HCT116 (cell line): ENCODE results near the gene CLASP1. TPM values are rescaled to one million over a fixed set of nuclear protein-coding genes. Genes with fewer than 3 reads are reported as not detected.

ENCODE experiments used
- ATAC-seq: fragments of 200-7000 bp; cut with Tn5 transposase; 2 replicates; pipeline ENCODE4 v1.9.1; 2020; ENCODE audit warnings: mild to moderate bottlenecking, moderate library complexity
- BruUV-seq: library from RNA; stranded (reverse); fragments of 400-500 nt; replicated peaks from 2 replicates; lab custom pipeline; 2021; lab: Mats Ljungman, UMichigan
- CTCF ChIA-PET: fragments of 300-600 bp; sonication (Branson Sonifier 250); formaldehyde crosslinking; loops from one replicate; lab custom pipeline; 2021; ENCODE audit warnings: antibody characterized with exemption; lab: Charles Lee
- POLR2A ChIA-PET: fragments of 300-600, 350-600 bp; sonication (Branson Sonifier 250); formaldehyde crosslinking; loops from one replicate; lab custom pipeline; 2021; ENCODE audit warnings: antibody characterized with exemption; lab: Charles Lee
- RAD21 ChIA-PET, 2 experiments: fragments of 300-600 bp; sonication (Branson Sonifier 250); formaldehyde crosslinking; loops; one replicate each; lab custom pipeline; 2023; ENCODE audit warnings: low total read pairs in 2 of 2; ENCODE audit not compliant: uncharacterized antibody in 2 of 2, unreplicated experiment in 2 of 2, low non-redundant PET in 1 of 2; lab: Charles Lee
- DNase-seq: peaks from one replicate; pipeline ENCODE4 v3.0.0-alpha.2; 2010; ENCODE audit warnings: low read depth, low spot score
- H2AFZ ChIP-seq: fragments of 200-600 bp; shearing (Covaris generic), sonication (generic); 2 replicates; pipeline ENCODE4 v1.6.1; 2017; ENCODE audit warnings: low read depth, mixed run types, mixed read lengths, antibody characterized with exemption, low read length; ENCODE audit not compliant: poor library complexity, severe bottlenecking
- H3K27ac ChIP-seq: 2 replicates; pipeline ENCODE4 v1.5.1; 2012; ENCODE audit warnings: low read depth, low read length
- H3K27me3 ChIP-seq: fragments of 200-600 bp; sonication (generic); 2 replicates; pipeline ENCODE4 v1.6.1; 2016; ENCODE audit warnings: mixed run types, low read length, mixed read lengths; ENCODE audit not compliant: insufficient read depth
- H3K36me3 ChIP-seq, 2 experiments: fragments of 200-500 bp in 1 of 2; fragments of 200-600 bp in 1 of 2; sonication (Bioruptor generic) in 1 of 2; sonication (generic) in 1 of 2; 2 replicates each; pipeline versions ENCODE4 v1.5.1 to v1.6.1; 2014 to 2016; ENCODE audit warnings: low read length in 2 of 2, inconsistent platforms in 1 of 2, mixed read lengths in 1 of 2, mixed run types in 1 of 2; ENCODE audit not compliant: insufficient read depth in 2 of 2, control insufficient read depth in 1 of 2
- H3K4me1 ChIP-seq, 2 experiments: fragments of 200-600 bp in 1 of 2; sonication (generic) in 1 of 2; 2 replicates each; pipeline versions ENCODE4 v1.5.1 to v1.6.1; 2012 to 2017; ENCODE audit warnings: low read length in 2 of 2, inconsistent platforms in 1 of 2, mild to moderate bottlenecking in 1 of 2, mixed read lengths in 1 of 2, mixed run types in 1 of 2, moderate library complexity in 1 of 2; ENCODE audit not compliant: insufficient read depth in 2 of 2, control insufficient read depth in 1 of 2
- H3K4me2 ChIP-seq: fragments of 200-600 bp; sonication (generic); 2 replicates; pipeline ENCODE4 v1.6.1; 2017; ENCODE audit warnings: mixed run types, low read length, mixed read lengths
- H3K4me3 ChIP-seq, 2 experiments: fragments of 200-600 bp in 1 of 2; sonication (generic) in 1 of 2; replicated peaks in 1 of 2; 2 replicates each; pipeline ENCODE4 v1.5.1; 2011 to 2016; ENCODE audit warnings: low read length in 2 of 2, control low read depth in 1 of 2, low read depth in 1 of 2, mild to moderate bottlenecking in 1 of 2, mixed read lengths in 1 of 2, mixed run types in 1 of 2
- H3K79me2 ChIP-seq: fragments of 200-600 bp; sonication (generic); 2 replicates; pipeline ENCODE4 v1.6.1; 2017; ENCODE audit warnings: mild to moderate bottlenecking, mixed run types, low read length, moderate library complexity, mixed read lengths; ENCODE audit not compliant: insufficient read depth
- H3K9ac ChIP-seq: fragments of 200-600 bp; sonication (generic); 2 replicates; pipeline ENCODE4 v1.6.1; 2016; ENCODE audit warnings: low read length, mixed read lengths
- H3K9me2 ChIP-seq: fragments of 200-600 bp; sonication (generic), shearing (Covaris generic); 2 replicates; pipeline ENCODE4 v1.6.1; 2017; ENCODE audit warnings: mixed run types, mild to moderate bottlenecking, moderate library complexity; ENCODE audit not compliant: insufficient read depth
- H3K9me3 ChIP-seq, 2 experiments: fragments of 200-500 bp in 1 of 2; fragments of 200-600 bp in 1 of 2; sonication (Bioruptor generic) in 1 of 2; sonication (generic) in 1 of 2; 2 replicates each; pipeline ENCODE4 v1.6.1; 2014 to 2017; ENCODE audit warnings: low read length in 2 of 2, mixed read lengths in 2 of 2, inconsistent platforms in 1 of 2, low read depth in 1 of 2, mild to moderate bottlenecking in 1 of 2, mixed run types in 1 of 2, moderate library complexity in 1 of 2; ENCODE audit not compliant: control insufficient read depth in 1 of 2, insufficient read depth in 1 of 2
- H4K20me1 ChIP-seq: fragments of 200-600 bp; sonication (generic), shearing (Covaris generic); 2 replicates; pipeline ENCODE4 v1.6.1; 2017; ENCODE audit warnings: mixed run types, mild to moderate bottlenecking, moderate library complexity; ENCODE audit not compliant: insufficient read depth
- CBX3 ChIP-seq: IDR thresholded peaks from 2 replicates; pipeline ENCODE4 v1.6.1; 2012; ENCODE audit warnings: low read depth
- CEBPB ChIP-seq: IDR thresholded peaks from 2 replicates; pipeline ENCODE4 v1.6.1; 2012; ENCODE audit warnings: low read depth
- CTCF ChIP-seq, 3 experiments: fragments of 200-600 bp in 1 of 3; sonication (generic) in 1 of 3; IDR thresholded peaks in 2 of 3; conservative IDR thresholded peaks in 1 of 3; 2 replicates each; pipeline ENCODE4 v1.5.1; 2012 to 2017; ENCODE audit warnings: low read depth in 2 of 3, low read length in 2 of 3, antibody characterized with exemption in 1 of 3, borderline replicate concordance in 1 of 3, control low read depth in 1 of 3, mild to moderate bottlenecking in 1 of 3, mixed read lengths in 1 of 3, mixed run types in 1 of 3, moderate library complexity in 1 of 3; ENCODE audit not compliant: insufficient read depth in 1 of 3
- EGR1 ChIP-seq: IDR thresholded peaks from 2 replicates; pipeline ENCODE4 v1.6.1; 2012; ENCODE audit warnings: low read depth
- EZH2phosphoT487 ChIP-seq: fragments of 200-600 bp; IDR thresholded peaks from 2 replicates; pipeline ENCODE4 v1.6.1; 2018; ENCODE audit warnings: antibody characterized with exemption, borderline replicate concordance
- FOSL1 ChIP-seq: IDR thresholded peaks from 2 replicates; pipeline ENCODE4 v1.6.1; 2012; ENCODE audit warnings: low read depth
- JUND ChIP-seq: IDR thresholded peaks from 2 replicates; pipeline ENCODE4 v1.6.1; 2012
- MAX ChIP-seq: IDR thresholded peaks from 2 replicates; pipeline ENCODE4 v1.6.1; 2012
- RAD21 ChIP-seq: IDR thresholded peaks from 2 replicates; pipeline ENCODE4 v1.6.1; 2012; ENCODE audit warnings: low read depth, mild to moderate bottlenecking
- SIN3A ChIP-seq: IDR thresholded peaks from 2 replicates; pipeline ENCODE4 v1.6.1; 2012; ENCODE audit warnings: low read depth
- SRF ChIP-seq: IDR thresholded peaks from 2 replicates; pipeline ENCODE4 v1.6.1; 2012; ENCODE audit warnings: low read depth
- TCF7L2 ChIP-seq: IDR thresholded peaks from 2 replicates; pipeline ENCODE4 v1.7.0; 2011; ENCODE audit warnings: borderline replicate concordance, inconsistent platforms; ENCODE audit not compliant: insufficient read depth, insufficient read length; ENCODE audit errors: extremely low read depth
- YY1 ChIP-seq: IDR thresholded peaks from 2 replicates; pipeline ENCODE4 v1.6.1; 2011; ENCODE audit warnings: low read length, low read depth, moderate library complexity, mild to moderate bottlenecking; ENCODE audit not compliant: insufficient replicate concordance; ENCODE audit errors: extremely low read depth
- intact Hi-C: fragments of 100-400 bp; cut with micrococcal nuclease; formaldehyde crosslinking; loops from 2 replicates; pipeline ENCODE4 v1.10.0; 2022
- total RNA-seq: library from RNA; stranded (reverse); gene quantifications from one replicate; pipeline ENCODE4 v1.2.1, GENCODE V29; 2021; ENCODE audit not compliant: unreplicated experiment
- TF ChIP-seq, protein P1 (sequence below): IDR thresholded peaks from 2 replicates; pipeline ENCODE4 v1.6.1; 2011; ENCODE audit warnings: mild to moderate bottlenecking, low read length, moderate library complexity; ENCODE audit not compliant: insufficient replicate concordance; ENCODE audit errors: extremely low read depth

The CLASP1 gene
- total RNA-seq, 1 experiment from 2014 or later: 41.9 TPM

- POLR2A ChIA-PET: no interaction called here
Measured at GRCh38 chr2:121307048-121307447, 342.2 kb downstream of the CLASP1 start.

More at GRCh38 chr2:121307048-121307447, 342.2 kb downstream of the CLASP1 start:
- H3K27me3 ChIP-seq: no peaks in the 10 kb centered on the region
- DNase-seq (no peak), ATAC-seq (no peak)
- no peaks in the 10 kb centered on the region for H3K79me2 ChIP-seq
- BruUV-seq: no TSS peak
- no peaks in the 10 kb centered on the region for H3K9me3 ChIP-seq
- peaks cover 0 to 5% of the 10 kb centered on the region in 2 experiments; a peak in 1 of 4 replicates for H3K4me1 ChIP-seq
- intact Hi-C loops: no loop called here
- no peaks in the 10 kb centered on the region for H4K20me1 ChIP-seq
- no peaks in the 10 kb centered on the region for H3K36me3 ChIP-seq
- RAD21 ChIA-PET: no interaction called here
- no peak overlapping the region for H3K27ac ChIP-seq
- no peak overlapping the region for H3K4me3 ChIP-seq
- H2AFZ ChIP-seq: no peak overlapping the region
- H3K9ac ChIP-seq: no peak overlapping the region
- H3K9me2 ChIP-seq: no peaks in the 10 kb centered on the region
- CTCF ChIA-PET: interaction anchor here (1.0 kb wide), 1 partner anchor 9 kb away, joined by 7 read pairs; no protein-coding TSS in a partner anchor
- TF ChIP-seq SRF (no peak), RAD21 (no peak), CTCF (IDR thresholded peaks at IDR 0.05 in 2 of 3, conservative IDR thresholded peaks at IDR 0.05 in 1 of 3; ENCODE audit: borderline replicate concordance in 1 of 3, insufficient read depth in 1 of 3, low read depth in 2 of 3, low read length in 2 of 3) (no peak), FOSL1 (no peak), EGR1 (no peak), CBX3 (no peak), MAX (no peak), TCF7L2 (no peak), SIN3A (no peak), EZH2phosphoT487 (no peak), JUND (no peak), YY1 (no peak), CEBPB (no peak)
- TF ChIP-seq, protein P1, sequence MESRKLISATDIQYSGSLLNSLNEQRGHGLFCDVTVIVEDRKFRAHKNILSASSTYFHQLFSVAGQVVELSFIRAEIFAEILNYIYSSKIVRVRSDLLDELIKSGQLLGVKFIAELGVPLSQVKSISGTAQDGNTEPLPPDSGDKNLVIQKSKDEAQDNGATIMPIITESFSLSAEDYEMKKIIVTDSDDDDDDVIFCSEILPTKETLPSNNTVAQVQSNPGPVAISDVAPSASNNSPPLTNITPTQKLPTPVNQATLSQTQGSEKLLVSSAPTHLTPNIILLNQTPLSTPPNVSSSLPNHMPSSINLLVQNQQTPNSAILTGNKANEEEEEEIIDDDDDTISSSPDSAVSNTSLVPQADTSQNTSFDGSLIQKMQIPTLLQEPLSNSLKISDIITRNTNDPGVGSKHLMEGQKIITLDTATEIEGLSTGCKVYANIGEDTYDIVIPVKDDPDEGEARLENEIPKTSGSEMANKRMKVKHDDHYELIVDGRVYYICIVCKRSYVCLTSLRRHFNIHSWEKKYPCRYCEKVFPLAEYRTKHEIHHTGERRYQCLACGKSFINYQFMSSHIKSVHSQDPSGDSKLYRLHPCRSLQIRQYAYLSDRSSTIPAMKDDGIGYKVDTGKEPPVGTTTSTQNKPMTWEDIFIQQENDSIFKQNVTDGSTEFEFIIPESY: no peak
- H3K4me2 ChIP-seq: no peak overlapping the region
